ENCODE results near the gene PDLIM3. TPM values are rescaled to one million over a fixed set of nuclear protein-coding genes. Genes with fewer than 3 reads are reported as not detected.

Gene PDLIM3
- total RNA-seq, 1 experiment from 2014 or later, result 0.47 TPM

DNA sequence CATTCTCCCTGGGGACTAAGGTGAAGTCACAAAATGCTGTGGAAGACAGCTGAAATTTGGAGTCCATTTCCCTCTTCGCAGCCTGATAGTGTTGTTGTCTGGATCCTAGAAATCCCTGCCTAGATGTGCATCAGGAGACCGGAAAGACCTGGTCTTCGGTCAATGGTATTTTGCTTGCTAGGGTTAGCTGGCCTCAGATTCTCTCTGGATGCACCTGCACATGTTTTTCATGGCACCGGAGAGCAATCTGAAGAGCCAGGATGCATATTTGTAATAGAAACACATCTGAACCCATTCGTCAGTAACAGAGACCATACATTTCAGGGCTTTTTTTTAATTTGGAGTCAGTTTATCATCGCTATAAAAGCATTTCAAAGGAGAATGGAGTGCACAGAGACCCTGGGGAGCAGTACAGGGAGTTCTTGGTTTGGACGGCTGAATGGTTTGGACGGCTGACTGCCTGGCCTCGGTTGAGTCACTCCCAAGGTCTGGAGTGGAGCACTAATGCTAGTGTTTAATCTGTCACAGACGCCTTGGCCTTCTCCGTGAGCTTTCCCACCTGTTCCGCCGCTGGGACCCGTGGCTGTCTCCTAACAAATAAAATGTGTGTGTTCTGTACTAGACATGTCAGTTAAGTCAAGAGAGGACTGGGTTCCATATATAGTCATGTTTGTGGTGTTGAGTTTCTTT lies 7.5 kb upstream of the PDLIM3 start:
- Histone ChIP-seq H4K20me1 (ENCODE audit: low read length) (no peaks in the 10 kb centered on the region), H3K4me1 (ENCODE audit: insufficient read depth, low read length) (no peaks in the 10 kb centered on the region), H3K4me2 (ENCODE audit: low read length) (no peak overlapping the region), H3K27ac (ENCODE audit: low read length) (no peak overlapping the region), H3K36me3 (ENCODE audit: low read depth, low read length) (no peaks in the 10 kb centered on the region), H3K9ac (ENCODE audit: low read length) (no peak overlapping the region), H2AFZ (ENCODE audit: low read length) (no peak overlapping the region), H3K4me3 (ENCODE audit: low read length) (no peak overlapping the region), H3K9me3 (ENCODE audit: low read length) (no peaks in the 10 kb centered on the region), H3K79me2 (ENCODE audit: low read length) (no peaks in the 10 kb centered on the region), H3K9me2 (replicated peaks; ENCODE audit: low read length) (no peaks in the 10 kb centered on the region), H3F3A (ENCODE audit: low read length, unreplicated experiment) (no peaks in the 10 kb centered on the region), H3K27me3 (ENCODE audit: low read length) (peaks cover 19% of the 10 kb centered on the region; the same call in 1 of the 2 replicates)
- BruUV-seq (replicated peaks), result no TSS peak
- no peak for DNase-seq
- ATAC-seq, result no peak
- intact Hi-C loops (cut with micrococcal nuclease), result no loop called here
- POLR2A ChIA-PET (ENCODE audit: unreplicated experiment), result no interaction called here
- CTCF ChIA-PET, result no interaction called here
- no peak for TF ChIP-seq EZH2 (IDR thresholded peaks at IDR 0.05; ENCODE audit: low read length, unreplicated experiment)
- no peak for TF ChIP-seq EZH2phosphoT487 (IDR thresholded peaks at IDR 0.05; ENCODE audit: borderline replicate concordance, low read length)
- TF ChIP-seq CTCF (conservative IDR thresholded peaks at IDR 0.05; ENCODE audit: low read depth, low read length), result no peak

DNA sequence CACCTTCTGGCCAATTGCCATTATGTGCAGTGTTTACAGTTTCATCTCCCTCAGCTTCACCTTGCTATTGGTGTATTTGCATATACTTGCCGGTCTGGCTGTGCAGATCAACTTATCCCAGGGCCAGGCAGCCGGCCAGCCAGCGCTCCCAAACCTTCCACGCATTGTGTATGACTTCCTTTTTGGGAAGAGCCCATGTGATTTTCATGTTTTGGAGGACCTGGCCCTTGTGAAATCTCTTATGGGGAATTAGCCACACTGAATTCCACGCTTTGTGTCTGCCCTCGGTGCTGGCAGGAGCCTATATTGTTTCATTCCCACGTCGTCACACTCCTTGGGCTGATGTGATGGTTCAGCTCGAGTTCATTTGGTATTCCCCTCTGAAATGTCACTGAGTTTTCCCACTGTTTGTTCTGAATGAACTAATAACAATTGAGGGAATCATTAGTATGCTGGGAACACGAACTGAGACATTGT lies 6.0 kb upstream of the PDLIM3 start:
- CTCF ChIA-PET, result no interaction called here
- TF ChIP-seq EZH2phosphoT487 (IDR thresholded peaks at IDR 0.05; ENCODE audit: borderline replicate concordance, low read length) (no peak), EZH2 (IDR thresholded peaks at IDR 0.05; ENCODE audit: low read length, unreplicated experiment) (no peak)
- no peak overlapping the region for H2AFZ ChIP-seq (ENCODE audit: low read length)

DNA sequence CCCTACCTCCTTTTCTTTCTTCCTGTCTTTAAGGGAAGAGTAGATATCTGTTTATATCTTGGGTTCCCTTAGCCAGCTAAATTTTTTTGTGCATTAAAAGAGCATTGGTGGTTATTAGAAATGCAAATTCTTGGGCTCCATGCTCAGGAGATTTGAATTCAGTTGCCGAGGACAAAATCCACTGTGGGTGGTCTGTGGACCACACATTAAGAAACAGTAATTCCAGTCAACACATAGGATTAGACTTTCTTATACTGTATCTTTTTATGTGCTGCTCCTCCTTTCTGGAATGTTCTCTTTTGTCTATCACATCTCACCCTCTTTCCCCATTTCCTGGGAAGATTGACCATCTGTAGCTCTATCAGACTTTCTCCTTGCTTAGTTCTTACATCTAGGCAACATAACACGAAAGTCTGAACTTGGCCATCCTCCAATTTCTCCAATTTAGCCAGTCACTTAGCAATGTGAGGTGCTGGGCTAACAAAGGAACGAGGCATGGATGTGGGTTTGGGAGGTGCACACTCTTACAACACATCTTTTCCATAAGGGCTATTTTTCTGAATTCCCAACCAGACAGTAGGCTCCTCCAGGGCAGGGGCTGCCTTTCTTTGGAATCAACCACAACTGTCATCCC lies 5.3 kb upstream of the PDLIM3 start:
- H3K27me3 ChIP-seq (ENCODE audit: low read length), result peaks cover 28% of the 10 kb centered on the region
- ChIA-PET POLR2A (ENCODE audit: unreplicated experiment) (no interaction called here), CTCF (no interaction called here)
- ATAC-seq (no peak), DNase-seq (no peak)
- no peaks in the 10 kb centered on the region for H3K79me2 ChIP-seq (ENCODE audit: low read length)
- intact Hi-C loops (cut with micrococcal nuclease), result no loop called here
- H3K9ac ChIP-seq (ENCODE audit: low read length), result no peak overlapping the region
- H3K27ac ChIP-seq (ENCODE audit: low read length), result no peak overlapping the region
- no peaks in the 10 kb centered on the region for H3K9me3 ChIP-seq (ENCODE audit: low read length)
- H3K36me3 ChIP-seq (ENCODE audit: low read depth, low read length), result no peaks in the 10 kb centered on the region
- no peak overlapping the region for H2AFZ ChIP-seq (ENCODE audit: low read length)
- no peak overlapping the region for H3K4me2 ChIP-seq (ENCODE audit: low read length)
- no TSS peak for BruUV-seq (replicated peaks)
- H4K20me1 ChIP-seq (ENCODE audit: low read length), result no peaks in the 10 kb centered on the region
- H3F3A ChIP-seq (ENCODE audit: low read length, unreplicated experiment), result no peaks in the 10 kb centered on the region
- no peak overlapping the region for H3K4me3 ChIP-seq (ENCODE audit: low read length)
- TF ChIP-seq EZH2 (IDR thresholded peaks at IDR 0.05; ENCODE audit: low read length, unreplicated experiment) (no peak), EZH2phosphoT487 (IDR thresholded peaks at IDR 0.05; ENCODE audit: borderline replicate concordance, low read length) (no peak), CTCF (conservative IDR thresholded peaks at IDR 0.05; ENCODE audit: low read depth, low read length) (no peak)
- H3K9me2 ChIP-seq (replicated peaks; ENCODE audit: low read length), result no peaks in the 10 kb centered on the region
- H3K4me1 ChIP-seq (ENCODE audit: insufficient read depth, low read length), result no peaks in the 10 kb centered on the region

More for the DNA sequence above, 6.0 kb upstream of the PDLIM3 start:
- Histone ChIP-seq H3K4me3 (ENCODE audit: low read length) (no peak overlapping the region), H3K4me1 (ENCODE audit: insufficient read depth, low read length) (no peaks in the 10 kb centered on the region), H3K27ac (ENCODE audit: low read length) (no peak overlapping the region), H3K9me2 (replicated peaks; ENCODE audit: low read length) (no peaks in the 10 kb centered on the region), H3K9me3 (ENCODE audit: low read length) (no peaks in the 10 kb centered on the region), H3K9ac (ENCODE audit: low read length) (no peak overlapping the region), H3K36me3 (ENCODE audit: low read depth, low read length) (no peaks in the 10 kb centered on the region), H3F3A (ENCODE audit: low read length, unreplicated experiment) (no peaks in the 10 kb centered on the region), H3K4me2 (ENCODE audit: low read length) (no peak overlapping the region), H4K20me1 (ENCODE audit: low read length) (no peaks in the 10 kb centered on the region), H3K79me2 (ENCODE audit: low read length) (no peaks in the 10 kb centered on the region), H3K27me3 (ENCODE audit: low read length) (peaks cover 23% of the 10 kb centered on the region)
- ATAC-seq (no peak), DNase-seq (no peak)
- BruUV-seq (replicated peaks), result no TSS peak
- intact Hi-C loops (cut with micrococcal nuclease), result no loop called here
- POLR2A ChIA-PET (ENCODE audit: unreplicated experiment), result no interaction called here

All from PC-3 (cell line).